NCI-H345 treated with DMSO at 0.1 percent for 48 hours (cell line): Measurements from ENCODE around the gene SHANK2.

ENCODE experiments used
- DNase-seq: peaks from one replicate; lab custom pipeline; 2025; ENCODE audit not compliant: unreplicated experiment; lab: John Stamatoyannopoulos, UW

Gene SHANK2

DNA sequence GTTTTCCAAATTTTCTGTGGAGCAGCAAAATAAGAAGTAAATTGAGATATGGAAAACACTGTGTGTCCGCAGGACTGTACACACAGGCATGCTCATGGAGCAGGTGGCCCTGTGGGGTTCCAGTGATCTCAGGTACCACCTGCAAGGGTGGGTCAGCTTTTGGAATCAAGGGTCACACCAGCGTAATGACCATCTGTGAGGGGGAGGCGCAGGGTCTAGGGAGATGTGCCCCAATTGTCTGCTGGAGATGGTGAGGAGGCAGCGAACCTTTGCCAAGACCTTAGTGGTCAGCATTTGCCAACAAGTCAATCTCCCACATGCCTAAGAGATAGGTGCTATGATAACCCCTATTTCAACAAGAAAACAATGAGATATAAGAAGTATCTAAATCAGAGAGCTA, 49.4 kb downstream of the SHANK2 start:
- DNase-seq, result no peak

DNA sequence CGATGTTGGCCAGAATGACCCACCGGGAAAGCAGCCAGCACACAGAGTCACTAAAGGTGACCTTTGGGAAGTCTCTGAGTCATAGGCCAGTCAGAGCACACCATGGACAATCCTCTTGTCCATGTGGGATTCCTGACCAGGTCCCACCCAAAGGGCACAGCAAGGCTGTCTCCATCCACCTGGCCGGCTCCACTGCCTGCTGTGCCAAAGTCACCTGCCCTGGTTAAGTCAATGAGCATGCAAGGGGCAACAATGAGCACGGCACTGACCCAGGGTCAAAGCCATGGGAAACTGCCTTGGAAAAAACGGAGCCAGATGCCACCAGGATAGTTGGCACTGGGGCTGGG, 49.8 kb downstream of the SHANK2 start:
- DNase-seq, result no peak
